Measurements from ENCODE around the gene TMEM61. TPM values are rescaled to one million over a fixed set of nuclear protein-coding genes. Genes with fewer than 3 reads are reported as not detected.

TMEM61 gene
- total RNA-seq, 3 donors from 2014 or later = 4.9 to 17.9 (median 8.5) TPM

GRCh38 chr1:54971317-54971791, 9.1 kb upstream of the TMEM61 start:
- intact Hi-C loops (cut with DNase I, micrococcal nuclease) = no loop called here
- Histone ChIP-seq H3K4me3 (no peak overlapping the region), H3K36me3 (ENCODE audit: low read depth) (no peaks in the 10 kb centered on the region), H3K9me3 (no peaks in the 10 kb centered on the region), H3K4me1 (ENCODE audit: low read depth) (no peaks in the 10 kb centered on the region)
- DNase-seq (no peak), ATAC-seq (peak; percentile 87)
- TF ChIP-seq, protein P1, sequence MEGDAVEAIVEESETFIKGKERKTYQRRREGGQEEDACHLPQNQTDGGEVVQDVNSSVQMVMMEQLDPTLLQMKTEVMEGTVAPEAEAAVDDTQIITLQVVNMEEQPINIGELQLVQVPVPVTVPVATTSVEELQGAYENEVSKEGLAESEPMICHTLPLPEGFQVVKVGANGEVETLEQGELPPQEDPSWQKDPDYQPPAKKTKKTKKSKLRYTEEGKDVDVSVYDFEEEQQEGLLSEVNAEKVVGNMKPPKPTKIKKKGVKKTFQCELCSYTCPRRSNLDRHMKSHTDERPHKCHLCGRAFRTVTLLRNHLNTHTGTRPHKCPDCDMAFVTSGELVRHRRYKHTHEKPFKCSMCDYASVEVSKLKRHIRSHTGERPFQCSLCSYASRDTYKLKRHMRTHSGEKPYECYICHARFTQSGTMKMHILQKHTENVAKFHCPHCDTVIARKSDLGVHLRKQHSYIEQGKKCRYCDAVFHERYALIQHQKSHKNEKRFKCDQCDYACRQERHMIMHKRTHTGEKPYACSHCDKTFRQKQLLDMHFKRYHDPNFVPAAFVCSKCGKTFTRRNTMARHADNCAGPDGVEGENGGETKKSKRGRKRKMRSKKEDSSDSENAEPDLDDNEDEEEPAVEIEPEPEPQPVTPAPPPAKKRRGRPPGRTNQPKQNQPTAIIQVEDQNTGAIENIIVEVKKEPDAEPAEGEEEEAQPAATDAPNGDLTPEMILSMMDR (IDR thresholded peaks at IDR 0.05) = no peak

- H3K4me1 ChIP-seq (ENCODE audit: low read depth) = no peaks in the 10 kb centered on the region
- no peak for DNase-seq
Observed at GRCh38 chr1:54972436-54972835, 8.0 kb upstream of the TMEM61 start.

GRCh38 chr1:54973205-54973921, 7.1 kb upstream of the TMEM61 start:
- Histone ChIP-seq H3K4me3 (no peak overlapping the region), H3K9me3 (no peaks in the 10 kb centered on the region), H3K36me3 (ENCODE audit: low read depth) (no peaks in the 10 kb centered on the region), H3K4me1 (ENCODE audit: low read depth) (peaks cover 3% of the 10 kb centered on the region)
- ATAC-seq (peak; percentile 46), DNase-seq (peak in 1 of 3 donors; percentile 37)
- intact Hi-C loops (cut with DNase I, micrococcal nuclease) = no loop called here
- TF ChIP-seq, protein P1 (IDR thresholded peaks at IDR 0.05) = no peak

More at GRCh38 chr1:54972436-54972835, 8.0 kb upstream of the TMEM61 start:
- H3K36me3 ChIP-seq (ENCODE audit: low read depth) = no peaks in the 10 kb centered on the region
- intact Hi-C loops (cut with DNase I, micrococcal nuclease) = no loop called here
- no peaks in the 10 kb centered on the region for H3K9me3 ChIP-seq
- ATAC-seq = no peak
- no peak overlapping the region for H3K4me3 ChIP-seq
- TF ChIP-seq, protein P1 (IDR thresholded peaks at IDR 0.05) = no peak

GRCh38 chr1:54975356-54976108, 4.9 kb upstream of the TMEM61 start:
- TF ChIP-seq, protein P1 (IDR thresholded peaks at IDR 0.05) = no peak
- H3K36me3 ChIP-seq (ENCODE audit: low read depth) = no peaks in the 10 kb centered on the region
- no peak overlapping the region for H3K4me3 ChIP-seq
- intact Hi-C loops (cut with DNase I, micrococcal nuclease) = no loop called here
- peaks cover 3% of the 10 kb centered on the region for H3K4me1 ChIP-seq (ENCODE audit: low read depth)
- DNase-seq (no peak), ATAC-seq (no peak)
- H3K9me3 ChIP-seq = no peaks in the 10 kb centered on the region

DNA sequence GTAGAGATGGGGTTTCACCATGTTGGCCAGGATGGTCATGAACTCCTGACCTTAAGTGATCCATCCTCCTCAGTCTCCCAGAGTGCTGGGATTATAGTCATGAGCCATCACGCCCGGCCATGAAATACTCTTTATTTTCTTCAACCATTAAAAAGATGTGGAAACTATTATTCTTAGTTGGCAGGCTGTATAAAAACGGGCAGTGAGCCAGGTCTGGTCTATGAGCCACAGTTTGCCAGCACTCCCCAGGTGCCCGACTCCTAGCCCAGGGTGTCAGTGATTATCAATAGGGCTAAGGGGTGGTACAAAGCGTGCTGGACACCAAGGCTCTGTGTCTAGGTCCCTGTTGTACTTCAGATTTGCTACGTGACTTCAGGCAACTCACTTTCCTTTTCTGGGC, 3.7 kb upstream of the TMEM61 start:
- peaks cover 3% of the 10 kb centered on the region for H3K4me1 ChIP-seq (ENCODE audit: low read depth)

More for the DNA sequence above, 3.7 kb upstream of the TMEM61 start:
- DNase-seq (no peak), ATAC-seq (no peak)
- Histone ChIP-seq H3K4me3 (no peak overlapping the region), H3K9me3 (no peaks in the 10 kb centered on the region), H3K36me3 (ENCODE audit: low read depth) (no peaks in the 10 kb centered on the region)
- intact Hi-C loops (cut with DNase I, micrococcal nuclease) = no loop called here
- TF ChIP-seq, protein P1 (IDR thresholded peaks at IDR 0.05) = no peak

All from mucosa of descending colon (tissue), 3 donors.